ENCODE measurements around the gene KIAA0586. TPM values are rescaled to one million over a fixed set of nuclear protein-coding genes. Genes with fewer than 3 reads are reported as not detected.

Gene KIAA0586
- total and polyA plus RNA-seq, 2 donors, result 9.5 to 45.9 TPM

DNA sequence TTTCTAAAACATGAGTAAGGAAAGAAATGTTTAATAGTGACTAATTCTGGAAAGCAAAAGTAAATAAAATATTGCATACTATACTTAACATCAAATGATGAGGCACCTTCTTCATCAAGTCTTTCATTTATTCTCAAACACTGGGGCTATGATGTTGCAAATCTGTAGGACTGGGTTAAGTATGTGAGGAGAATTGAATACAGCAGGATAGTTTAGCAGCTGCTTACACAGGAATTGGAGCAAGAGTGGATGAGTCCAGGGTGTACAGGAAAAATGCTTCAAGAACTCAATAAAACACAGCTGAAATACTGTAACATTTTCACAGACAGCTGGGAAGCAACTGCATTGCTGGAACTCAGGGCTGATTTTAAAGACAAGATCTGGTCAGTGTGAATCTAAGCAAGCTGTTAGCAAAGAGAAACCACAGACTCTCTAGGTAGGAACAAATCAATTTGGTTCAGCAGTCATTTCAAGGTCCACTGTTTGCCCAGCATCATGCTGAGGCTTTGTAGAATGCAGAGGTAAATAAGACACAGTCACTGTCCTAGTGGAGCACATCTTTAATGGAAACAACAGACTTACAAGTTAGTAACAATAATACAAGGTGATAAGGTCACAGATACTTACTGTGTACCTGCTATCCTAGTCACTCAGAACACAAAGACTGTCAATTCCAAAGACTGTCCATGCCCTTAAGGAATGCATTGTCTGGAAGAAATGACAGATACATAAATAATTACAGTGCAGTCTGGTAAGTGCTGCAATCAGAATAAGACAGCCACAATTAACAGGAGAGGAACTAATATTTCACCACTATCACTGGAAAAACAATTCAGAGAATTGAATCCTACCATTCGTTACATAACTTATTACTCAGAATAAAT lies 113.5 kb downstream of the KIAA0586 start:
- no peak overlapping the region for H3K27ac ChIP-seq (ENCODE audit: low read depth)
- 79% methylated on average over 1 of the region's 1 CpG for WGBS
- DNase-seq (ENCODE audit: extremely low spot score), result no peak
- H3K36me3 ChIP-seq (ENCODE audit: insufficient read depth), result no peaks in the 10 kb centered on the region
- H3K4me3 ChIP-seq (ENCODE audit: low read depth, low read length), result no peak overlapping the region
- no peaks in the 10 kb centered on the region for H3K4me1 ChIP-seq (ENCODE audit: insufficient read depth)

DNA sequence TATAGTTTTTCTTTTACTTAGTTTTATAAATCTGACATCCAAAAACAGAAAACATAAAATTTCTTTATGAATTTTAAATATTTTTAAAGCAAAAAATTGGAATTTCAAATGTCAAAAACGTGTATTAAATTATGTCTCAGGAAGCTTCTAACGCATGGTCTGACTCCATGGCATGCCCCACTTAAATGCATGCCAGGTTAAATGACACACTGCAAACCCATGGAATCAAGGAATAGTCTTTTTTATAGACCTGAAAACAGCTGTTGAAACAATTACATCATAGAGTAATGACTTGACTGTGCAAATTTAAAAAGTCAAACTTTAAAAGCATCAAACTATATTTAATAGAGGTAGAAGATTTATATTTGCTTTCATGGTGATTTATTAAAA lies 114.1 kb downstream of the KIAA0586 start:
- no peak overlapping the region for H3K4me3 ChIP-seq (ENCODE audit: low read depth, low read length)
- H3K36me3 ChIP-seq (ENCODE audit: insufficient read depth), result no peaks in the 10 kb centered on the region
- no peak overlapping the region for H3K27ac ChIP-seq (ENCODE audit: low read depth)
- 73% methylated on average over 2 of the region's 2 CpGs for WGBS
- no peak for DNase-seq (ENCODE audit: extremely low spot score)
- H3K4me1 ChIP-seq (ENCODE audit: insufficient read depth), result no peaks in the 10 kb centered on the region

DNA sequence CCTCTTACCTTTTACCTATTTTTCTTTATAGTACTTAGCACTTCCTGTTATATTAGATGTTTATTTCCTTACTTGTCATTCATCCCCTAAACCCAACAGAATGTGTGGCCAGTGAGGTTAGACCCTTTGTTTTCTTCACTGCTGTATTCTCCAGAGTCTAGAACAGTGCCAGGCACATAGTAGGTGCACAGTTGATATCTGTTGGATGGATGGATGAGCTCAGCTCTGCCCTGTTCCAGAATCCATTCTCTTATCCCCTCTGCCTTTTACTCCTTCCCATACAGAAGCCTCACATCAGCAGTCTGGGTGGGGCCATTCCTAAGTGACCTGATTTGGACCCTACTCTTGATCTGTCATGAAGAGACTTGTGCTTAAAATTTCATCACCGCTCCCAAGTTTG lies 115.7 kb downstream of the KIAA0586 start:
- no peak overlapping the region for H3K27ac ChIP-seq (ENCODE audit: low read depth)
- DNase-seq (ENCODE audit: extremely low spot score), result no peak
- H3K4me3 ChIP-seq (ENCODE audit: low read depth, low read length), result no peak overlapping the region
- 99% methylated on average over 1 of the region's 1 CpG for WGBS
- H3K36me3 ChIP-seq (ENCODE audit: insufficient read depth), result no peaks in the 10 kb centered on the region
- H3K4me1 ChIP-seq (ENCODE audit: insufficient read depth), result no peaks in the 10 kb centered on the region

DNA sequence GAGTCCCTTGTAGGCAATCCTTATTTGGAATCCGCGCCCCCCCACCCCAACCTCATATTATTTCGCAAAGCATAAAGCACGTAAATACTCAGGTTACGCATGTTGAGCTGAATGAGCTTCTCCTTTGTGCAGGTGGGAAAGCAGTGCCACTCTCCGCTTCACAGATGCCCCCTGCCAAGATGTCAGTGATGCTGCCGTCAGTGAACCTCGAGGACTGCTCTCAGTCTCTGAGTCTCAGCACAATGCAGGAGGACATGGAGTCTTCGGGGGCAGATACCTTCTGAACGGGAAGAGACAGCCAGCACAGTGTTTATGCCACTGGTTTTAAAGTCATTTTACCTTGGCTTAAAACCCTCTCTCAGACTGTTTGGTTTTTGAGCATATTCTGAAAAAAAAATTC lies 120.1 kb downstream of the KIAA0586 start:
- no peak overlapping the region for H3K4me3 ChIP-seq (ENCODE audit: low read depth, low read length)
- WGBS, result 87% methylated on average over 10 of the region's 10 CpGs
- H3K36me3 ChIP-seq (ENCODE audit: insufficient read depth), result no peaks in the 10 kb centered on the region
- H3K27ac ChIP-seq (ENCODE audit: low read depth), result no peak overlapping the region
- H3K4me1 ChIP-seq (ENCODE audit: insufficient read depth), result no peaks in the 10 kb centered on the region
- no peak for DNase-seq (ENCODE audit: extremely low spot score)

DNA sequence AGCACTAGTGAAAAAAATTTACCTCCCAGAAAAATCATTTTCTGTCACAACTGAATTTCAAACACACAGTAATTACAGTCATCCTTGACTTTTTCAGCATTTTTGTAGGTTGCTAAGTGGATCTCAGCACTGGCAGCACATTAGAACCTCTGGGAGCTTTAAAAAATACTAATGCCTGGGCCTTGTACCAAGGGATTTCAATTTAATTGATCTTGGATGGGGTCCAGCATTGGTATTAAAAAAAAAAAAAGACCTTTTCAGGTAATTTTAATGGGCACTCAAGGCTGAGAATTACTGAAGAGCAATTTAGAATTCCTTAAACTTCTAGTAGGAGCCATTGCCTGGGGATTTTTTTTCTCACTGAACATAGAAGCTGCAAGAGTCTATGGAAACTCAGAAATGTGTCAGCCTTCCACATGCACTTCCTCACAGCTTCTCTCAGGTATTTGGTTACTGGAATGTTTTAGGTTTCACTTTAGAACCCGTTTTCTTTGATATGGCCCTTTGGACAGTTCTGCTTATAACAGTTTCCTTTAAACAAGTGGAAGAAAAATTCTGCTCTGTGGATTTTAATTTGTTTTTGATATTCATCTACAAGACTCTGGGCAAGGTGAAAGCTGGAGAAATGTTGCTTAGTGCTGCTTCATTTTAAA lies 121.7 kb downstream of the KIAA0586 start:
- no peaks in the 10 kb centered on the region for H3K4me1 ChIP-seq (ENCODE audit: insufficient read depth)
- no peaks in the 10 kb centered on the region for H3K36me3 ChIP-seq (ENCODE audit: insufficient read depth)
- no peak for DNase-seq (ENCODE audit: extremely low spot score)
- H3K27ac ChIP-seq (ENCODE audit: low read depth), result no peak overlapping the region
- WGBS, result 46% methylated on average over 1 of the region's 1 CpG
- H3K4me3 ChIP-seq (ENCODE audit: low read depth, low read length), result no peak overlapping the region

DNA sequence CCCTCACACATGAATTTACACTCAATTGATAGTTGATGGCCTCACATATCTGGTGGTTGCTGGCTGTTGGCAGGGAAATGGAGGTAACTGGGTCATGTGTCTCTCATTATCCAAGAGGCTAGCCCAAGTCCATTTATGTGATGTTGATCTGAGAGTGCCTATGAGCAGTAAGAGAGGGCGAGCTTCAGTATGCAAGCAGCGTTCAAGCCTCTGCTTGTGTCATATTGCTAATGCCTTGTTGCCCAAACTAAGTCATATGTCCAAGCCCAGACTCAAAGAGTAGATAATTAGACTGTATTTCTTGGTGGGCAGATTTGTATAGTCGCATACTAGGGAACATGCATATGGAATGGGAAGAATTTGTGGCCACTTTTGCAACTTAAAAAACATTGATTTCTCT lies 126.4 kb downstream of the KIAA0586 start:
- H3K36me3 ChIP-seq (ENCODE audit: insufficient read depth), result no peaks in the 10 kb centered on the region
- DNase-seq (ENCODE audit: extremely low spot score), result no peak
- H3K4me3 ChIP-seq (ENCODE audit: low read depth, low read length), result no peak overlapping the region
- 96% methylated on average over 3 of the region's 3 CpGs for WGBS
- no peaks in the 10 kb centered on the region for H3K4me1 ChIP-seq (ENCODE audit: insufficient read depth)
- H3K27ac ChIP-seq (ENCODE audit: low read depth), result no peak overlapping the region

DNA sequence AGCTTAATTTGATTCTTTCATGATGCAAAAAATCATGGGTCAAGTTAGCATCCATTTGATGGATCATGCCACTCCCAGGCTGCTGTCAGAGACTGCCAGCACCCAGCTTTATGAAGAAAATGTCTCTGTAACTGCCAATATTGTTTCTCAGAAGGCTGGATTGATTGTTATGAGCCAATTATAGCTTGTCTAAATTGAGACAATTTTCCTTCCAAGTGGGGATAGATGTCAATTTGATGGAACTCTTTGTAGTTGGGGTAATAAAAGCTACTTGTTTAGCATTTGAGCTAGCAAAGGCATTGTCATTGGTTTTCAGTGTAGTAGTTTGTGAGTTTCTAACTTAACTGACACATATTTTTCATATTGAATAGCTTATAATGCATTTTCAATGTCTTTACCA lies 128.1 kb downstream of the KIAA0586 start:
- Histone ChIP-seq H3K27ac (ENCODE audit: low read depth) (no peak overlapping the region), H3K4me1 (ENCODE audit: insufficient read depth) (no peaks in the 10 kb centered on the region), H3K36me3 (ENCODE audit: insufficient read depth) (no peaks in the 10 kb centered on the region), H3K4me3 (ENCODE audit: low read depth, low read length) (no peak overlapping the region)
- no peak for DNase-seq (ENCODE audit: extremely low spot score)

DNA sequence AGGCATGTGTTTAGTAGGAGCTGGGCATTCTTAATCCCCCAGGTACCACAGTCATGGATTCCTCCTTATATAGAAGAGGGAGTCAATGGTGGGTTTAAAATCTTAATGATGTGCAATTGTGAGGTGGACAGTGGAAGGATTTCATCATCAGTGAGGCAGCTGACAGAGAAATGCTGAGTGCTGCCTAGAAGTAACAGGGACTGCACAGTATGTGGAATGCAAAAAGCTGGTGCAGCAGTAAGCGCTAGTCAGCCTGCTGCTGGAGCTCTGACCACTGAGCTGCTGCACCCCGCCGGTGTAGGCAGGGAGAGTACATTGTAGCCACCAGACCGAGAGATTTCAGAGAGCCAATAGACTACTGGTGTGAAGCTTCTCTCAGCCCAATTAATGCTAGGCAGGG lies 129.7 kb downstream of the KIAA0586 start:
- Histone ChIP-seq H3K27ac (ENCODE audit: low read depth) (no peak overlapping the region), H3K4me3 (ENCODE audit: low read depth, low read length) (no peak overlapping the region), H3K4me1 (ENCODE audit: insufficient read depth) (no peaks in the 10 kb centered on the region), H3K36me3 (ENCODE audit: insufficient read depth) (no peaks in the 10 kb centered on the region)
- no peak for DNase-seq (ENCODE audit: extremely low spot score)
- 95% methylated on average over 4 of the region's 4 CpGs for WGBS

DNA sequence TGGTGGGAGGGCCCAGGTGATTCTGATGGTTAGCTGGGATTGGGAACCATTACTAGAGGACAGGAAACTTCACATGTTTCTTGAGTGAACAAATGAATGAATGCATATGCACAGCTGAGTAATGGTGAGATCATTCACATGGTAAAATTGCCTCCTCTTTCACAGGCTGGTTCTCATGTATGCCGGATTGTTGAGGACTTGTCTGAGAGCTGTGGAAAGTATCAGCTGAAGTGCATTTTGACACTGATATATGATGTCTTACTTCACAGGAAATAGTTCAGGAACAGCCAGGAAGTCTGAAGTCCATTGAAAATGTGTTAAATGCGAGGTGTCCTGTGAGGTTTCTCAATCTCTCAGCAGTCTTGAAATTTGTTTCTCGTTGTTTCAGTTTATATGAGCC lies 132.7 kb downstream of the KIAA0586 start:
- no peaks in the 10 kb centered on the region for H3K4me1 ChIP-seq (ENCODE audit: insufficient read depth)
- H3K27ac ChIP-seq (ENCODE audit: low read depth), result no peak overlapping the region
- H3K4me3 ChIP-seq (ENCODE audit: low read depth, low read length), result no peak overlapping the region
- no peak for DNase-seq (ENCODE audit: extremely low spot score)
- WGBS, result 43% methylated on average over 3 of the region's 3 CpGs
- no peaks in the 10 kb centered on the region for H3K36me3 ChIP-seq (ENCODE audit: insufficient read depth)

DNA sequence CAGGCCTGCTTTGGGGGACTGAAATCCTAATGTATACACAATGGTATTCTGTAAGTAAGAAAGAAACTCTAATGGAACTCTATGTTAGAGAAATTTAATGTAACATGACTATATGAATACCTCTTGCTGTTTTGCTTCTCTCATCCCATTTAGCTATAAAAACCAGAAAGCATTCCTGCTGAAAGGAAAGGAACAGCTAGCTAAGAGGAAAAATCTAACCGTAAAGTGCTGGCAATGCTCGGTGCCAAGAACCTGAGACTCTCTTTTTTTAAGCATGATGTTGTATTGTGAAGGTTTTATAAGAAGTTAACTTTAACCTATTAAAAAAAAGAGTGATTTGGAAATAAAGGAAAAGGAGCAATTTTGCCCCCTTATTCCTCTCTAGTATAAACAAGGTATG lies 134.6 kb downstream of the KIAA0586 start:
- Histone ChIP-seq H3K4me3 (ENCODE audit: low read depth, low read length) (no peak overlapping the region), H3K27ac (ENCODE audit: low read depth) (no peak overlapping the region), H3K4me1 (ENCODE audit: insufficient read depth) (no peaks in the 10 kb centered on the region), H3K36me3 (ENCODE audit: insufficient read depth) (no peaks in the 10 kb centered on the region)
- WGBS, result 40% methylated on average over 2 of the region's 2 CpGs
- no peak for DNase-seq (ENCODE audit: extremely low spot score)

DNA sequence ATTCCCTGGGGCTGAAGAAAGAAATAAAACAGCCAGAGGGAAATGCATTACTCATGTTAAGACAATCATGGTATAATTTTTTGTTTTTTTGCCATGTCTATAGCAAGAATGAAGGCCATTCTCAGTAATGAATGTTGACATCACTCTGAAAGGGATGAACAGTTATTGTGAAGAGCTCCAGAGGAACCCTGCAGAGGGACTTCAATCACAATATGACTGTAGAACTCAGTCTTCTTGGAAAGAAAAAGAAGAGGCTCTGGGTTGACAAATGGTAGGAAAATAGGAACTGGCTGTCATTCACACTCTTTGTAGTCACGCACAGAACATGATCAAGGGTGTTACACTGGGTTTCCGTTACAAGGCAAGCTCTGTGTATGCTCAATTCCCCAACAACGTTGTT lies 136.5 kb downstream of the KIAA0586 start:
- Histone ChIP-seq H3K27ac (ENCODE audit: low read depth) (no peak overlapping the region), H3K36me3 (ENCODE audit: insufficient read depth) (no peaks in the 10 kb centered on the region), H3K4me1 (ENCODE audit: insufficient read depth) (no peaks in the 10 kb centered on the region), H3K4me3 (ENCODE audit: low read depth, low read length) (no peak overlapping the region)
- no peak for DNase-seq (ENCODE audit: extremely low spot score)
- 79% methylated on average over 3 of the region's 3 CpGs for WGBS

DNA sequence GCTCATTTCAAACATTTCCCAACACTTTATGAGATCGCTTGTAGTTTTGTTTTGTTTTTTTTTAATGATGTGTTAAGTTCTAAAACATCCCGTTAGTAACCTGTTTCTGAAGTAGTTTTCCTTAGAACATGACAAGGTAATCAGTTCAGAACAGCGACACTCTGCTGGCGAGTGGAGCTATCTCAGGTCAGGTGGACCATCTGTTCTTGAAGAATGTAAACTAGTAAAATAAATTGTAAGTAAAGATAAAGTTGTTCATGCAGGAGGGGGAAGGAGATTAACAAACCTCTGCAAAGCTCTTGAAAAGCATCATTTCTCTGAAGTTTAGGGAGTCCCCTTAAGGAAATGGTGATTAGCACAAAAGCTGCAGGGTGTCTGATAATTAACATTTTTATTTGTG lies 138.3 kb downstream of the KIAA0586 start:
- H3K4me3 ChIP-seq (ENCODE audit: low read depth, low read length), result no peak overlapping the region
- no peaks in the 10 kb centered on the region for H3K36me3 ChIP-seq (ENCODE audit: insufficient read depth)
- H3K27ac ChIP-seq (ENCODE audit: low read depth), result no peak overlapping the region
- no peak for DNase-seq (ENCODE audit: extremely low spot score)
- 39% methylated on average over 4 of the region's 4 CpGs for WGBS
- H3K4me1 ChIP-seq (ENCODE audit: insufficient read depth), result no peaks in the 10 kb centered on the region

DNA sequence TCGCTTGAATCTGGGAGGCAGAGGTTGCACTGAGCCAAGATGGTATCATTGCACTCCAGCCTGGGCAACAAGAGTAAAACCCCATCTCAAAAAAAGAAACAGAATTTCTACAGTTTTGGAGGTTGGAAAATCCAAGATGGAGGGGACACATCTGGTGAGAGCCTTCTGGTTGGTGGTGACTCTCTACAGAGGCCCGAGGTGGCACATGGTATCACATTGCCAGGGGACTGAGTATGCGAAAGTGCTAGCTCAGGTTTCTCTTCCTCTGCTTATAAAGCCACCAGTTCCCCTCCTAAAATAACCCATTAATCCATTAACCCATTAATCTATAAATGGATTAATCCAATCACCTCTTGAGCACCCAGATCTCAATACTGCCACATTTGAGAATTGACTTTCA lies 139.5 kb downstream of the KIAA0586 start:
- Histone ChIP-seq H3K4me3 (ENCODE audit: low read depth, low read length) (no peak overlapping the region), H3K4me1 (ENCODE audit: insufficient read depth) (no peaks in the 10 kb centered on the region), H3K27ac (ENCODE audit: low read depth) (no peak overlapping the region), H3K36me3 (ENCODE audit: insufficient read depth) (no peaks in the 10 kb centered on the region)
- WGBS, result 97% methylated on average over 3 of the region's 3 CpGs
- DNase-seq (ENCODE audit: extremely low spot score), result no peak

DNA sequence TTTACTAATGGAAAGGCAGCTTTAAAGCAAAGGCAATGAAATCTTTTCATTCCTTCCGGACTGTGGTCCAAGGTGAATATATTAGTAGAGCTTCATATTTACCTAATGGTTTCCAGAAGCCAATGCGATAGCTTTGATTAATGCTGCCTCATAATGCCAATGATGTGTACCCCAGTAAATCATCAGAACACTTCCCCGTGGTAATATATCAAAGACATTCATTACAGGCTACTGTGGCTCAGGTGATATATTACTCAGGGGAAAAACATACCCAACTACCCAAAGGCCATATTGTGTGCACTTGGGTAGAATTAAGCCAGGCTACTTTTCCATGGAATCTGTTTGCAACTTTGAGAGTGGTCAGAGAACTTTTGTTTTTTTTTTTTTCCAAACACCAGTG lies 140.8 kb downstream of the KIAA0586 start:
- DNase-seq (ENCODE audit: extremely low spot score), result no peak
- Histone ChIP-seq H3K4me1 (ENCODE audit: insufficient read depth) (no peaks in the 10 kb centered on the region), H3K4me3 (ENCODE audit: low read depth, low read length) (no peak overlapping the region), H3K36me3 (ENCODE audit: insufficient read depth) (no peaks in the 10 kb centered on the region), H3K27ac (ENCODE audit: low read depth) (no peak overlapping the region)
- WGBS, result 91% methylated on average over 3 of the region's 3 CpGs

Measured in urinary bladder (tissue), 4 donors.